Breast epithelium (tissue), 4 donors: ENCODE data around the gene CLASP2. TPM values are rescaled to one million over a fixed set of nuclear protein-coding genes. Genes with fewer than 3 reads are reported as not detected.

ENCODE experiments used
- DNase-seq, 2 donors: peaks; one replicate each; pipeline ENCODE4 v3.0.0-alpha.2; 2019; ENCODE audit warnings: low spot score in 2 of 2
- H3K27ac ChIP-seq, 2 donors: fragments of 200-600 bp; sonication (generic) in 1 of 2; one replicate each; pipeline ENCODE4 v1.5.1; 2016 to 2019; ENCODE audit warnings: mild to moderate bottlenecking in 1 of 2
- H3K27me3 ChIP-seq, 2 donors: fragments of 200-600 bp; sonication (generic) in 1 of 2; one replicate each; pipeline versions ENCODE4 v1.5.1 to v1.6.0; 2017 to 2019; ENCODE audit warnings: control low read depth in 1 of 2, mild to moderate bottlenecking in 1 of 2
- H3K36me3 ChIP-seq: fragments of 200-600 bp; one replicate; pipeline ENCODE4 v1.5.1; 2019
- H3K4me1 ChIP-seq, 2 donors: fragments of 200-600 bp; sonication (generic); one replicate each; pipeline ENCODE4 v1.5.1; 2016 to 2019; ENCODE audit warnings: control low read depth in 1 of 2
- H3K4me3 ChIP-seq, 3 donors: fragments of 200-600 bp; sonication (generic); 1 replicate in 2 of 3; 2 replicates in 1 of 3; pipeline ENCODE4 v1.5.1; 2016 to 2019; ENCODE audit warnings: mild to moderate bottlenecking in 3 of 3, moderate library complexity in 2 of 3
- H3K9me3 ChIP-seq, 2 donors: fragments of 200-600 bp; sonication (generic) in 1 of 2; one replicate each; pipeline ENCODE4 v1.5.1; 2016 to 2019; ENCODE audit warnings: control low read depth in 1 of 2
- POLR2A ChIP-seq: fragments of 450-650 bp; IDR thresholded peaks from one replicate; pipeline ENCODE4 v1.6.1; 2016; ENCODE audit warnings: antibody characterized with exemption, mild to moderate bottlenecking, moderate library complexity
- POLR2AphosphoS5 ChIP-seq, 3 donors: sonication (generic); formaldehyde crosslinking; IDR thresholded peaks; one replicate each; pipeline ENCODE4 v1.6.1; 2017; ENCODE audit warnings: antibody characterized with exemption in 3 of 3
- intact Hi-C: fragments of 100-400 bp; cut with DNase I; formaldehyde crosslinking; loops from one replicate; pipeline ENCODE4 v1.15.1; 2023; ENCODE audit warnings: low total_unique reads
- total RNA-seq, 3 donors: library from RNA; depleted of rRNA; stranded (reverse); fragments of >200 nt; gene quantifications; one replicate each; pipeline ENCODE4 v1.1.0, GENCODE V29; 2016
- TF ChIP-seq, protein P1 (sequence below), 3 donors: fragments of 450-650 bp; IDR thresholded peaks; one replicate each; pipeline ENCODE4 v1.5.1; 2016 to 2017; ENCODE audit warnings: antibody characterized with exemption in 3 of 3, mild to moderate bottlenecking in 3 of 3, moderate library complexity in 3 of 3

The CLASP2 gene
- total RNA-seq, 3 donors from 2014 or later: 57.1 to 108 (median 86.9) TPM

DNA sequence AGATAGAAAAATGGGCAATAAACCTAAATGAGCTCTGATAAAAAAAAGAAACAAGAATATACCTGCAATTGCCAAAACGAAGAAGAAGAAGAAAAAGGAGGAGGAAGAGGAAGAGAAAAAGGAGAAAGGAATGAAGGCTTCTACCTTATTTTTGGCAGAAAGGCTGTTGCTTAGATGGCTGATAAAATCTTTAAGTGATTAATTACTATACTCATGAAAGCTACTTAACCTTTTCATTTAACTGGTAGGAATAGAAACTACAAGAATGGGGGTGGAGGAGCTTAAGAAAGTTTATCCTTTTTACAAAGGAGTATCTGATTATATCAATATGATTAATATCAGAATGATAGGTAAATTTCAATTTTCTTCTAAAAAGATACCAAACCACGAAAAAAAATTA, 75.2 kb downstream of the CLASP2 start:
- intact Hi-C loops: no loop called here
- no peak overlapping the region for H3K27ac ChIP-seq
- no peak for DNase-seq
- H3K9me3 ChIP-seq: no peaks in the 10 kb centered on the region
- no peak overlapping the region for H3K4me3 ChIP-seq
- TF ChIP-seq, protein P1, sequence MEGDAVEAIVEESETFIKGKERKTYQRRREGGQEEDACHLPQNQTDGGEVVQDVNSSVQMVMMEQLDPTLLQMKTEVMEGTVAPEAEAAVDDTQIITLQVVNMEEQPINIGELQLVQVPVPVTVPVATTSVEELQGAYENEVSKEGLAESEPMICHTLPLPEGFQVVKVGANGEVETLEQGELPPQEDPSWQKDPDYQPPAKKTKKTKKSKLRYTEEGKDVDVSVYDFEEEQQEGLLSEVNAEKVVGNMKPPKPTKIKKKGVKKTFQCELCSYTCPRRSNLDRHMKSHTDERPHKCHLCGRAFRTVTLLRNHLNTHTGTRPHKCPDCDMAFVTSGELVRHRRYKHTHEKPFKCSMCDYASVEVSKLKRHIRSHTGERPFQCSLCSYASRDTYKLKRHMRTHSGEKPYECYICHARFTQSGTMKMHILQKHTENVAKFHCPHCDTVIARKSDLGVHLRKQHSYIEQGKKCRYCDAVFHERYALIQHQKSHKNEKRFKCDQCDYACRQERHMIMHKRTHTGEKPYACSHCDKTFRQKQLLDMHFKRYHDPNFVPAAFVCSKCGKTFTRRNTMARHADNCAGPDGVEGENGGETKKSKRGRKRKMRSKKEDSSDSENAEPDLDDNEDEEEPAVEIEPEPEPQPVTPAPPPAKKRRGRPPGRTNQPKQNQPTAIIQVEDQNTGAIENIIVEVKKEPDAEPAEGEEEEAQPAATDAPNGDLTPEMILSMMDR (IDR thresholded peaks at IDR 0.05): no peak
- TF ChIP-seq POLR2A: no peak
- TF ChIP-seq POLR2AphosphoS5 (IDR thresholded peaks at IDR 0.05): no peak
- no peaks in the 10 kb centered on the region for H3K36me3 ChIP-seq
- no peaks in the 10 kb centered on the region for H3K4me1 ChIP-seq
- no peaks in the 10 kb centered on the region for H3K27me3 ChIP-seq

DNA sequence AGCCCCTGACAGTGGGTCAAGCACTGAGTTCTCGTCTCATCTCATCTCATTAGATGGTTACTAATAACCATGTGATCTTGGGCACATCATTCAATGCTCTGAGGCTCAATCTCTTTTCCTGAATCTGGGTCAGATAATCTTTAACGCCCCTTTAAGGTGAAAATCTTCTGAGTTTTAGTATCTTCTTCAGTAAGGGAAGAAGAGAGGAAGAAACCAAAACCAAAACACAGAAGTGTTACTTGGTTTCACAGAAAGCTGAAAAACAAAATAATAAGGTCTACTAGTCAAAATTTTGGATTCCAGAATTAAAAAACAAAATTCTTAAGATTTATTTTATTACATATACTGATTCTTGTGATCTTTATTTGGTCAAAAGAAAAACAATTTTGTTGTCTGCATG, 78.2 kb downstream of the CLASP2 start:
- no peak for DNase-seq
- intact Hi-C loops: no loop called here
- Histone ChIP-seq H3K36me3 (no peaks in the 10 kb centered on the region), H3K27me3 (no peaks in the 10 kb centered on the region), H3K9me3 (no peaks in the 10 kb centered on the region), H3K27ac (no peak overlapping the region), H3K4me3 (no peak overlapping the region), H3K4me1 (no peaks in the 10 kb centered on the region)
- no peak for TF ChIP-seq POLR2A

DNA sequence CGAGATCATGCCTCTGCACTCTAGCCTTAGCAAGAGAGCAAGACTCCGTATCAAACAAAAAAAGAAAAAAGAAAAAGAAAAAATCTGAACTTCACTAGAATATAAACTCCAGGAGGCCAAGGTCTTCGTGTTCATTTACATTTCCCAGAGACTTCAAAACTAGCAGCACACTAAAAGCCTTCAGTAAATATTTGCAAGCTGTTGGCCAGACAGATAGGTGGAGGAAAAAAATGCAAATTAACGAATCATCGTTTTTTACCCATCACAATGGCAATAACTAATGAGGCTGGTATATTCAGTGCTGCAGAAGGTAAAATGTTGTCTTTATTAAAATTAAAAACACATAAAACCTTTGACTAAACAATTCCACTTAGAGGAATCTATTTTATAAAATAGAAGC, 80.6 kb downstream of the CLASP2 start:
- no peaks in the 10 kb centered on the region for H3K27me3 ChIP-seq
- no peaks in the 10 kb centered on the region for H3K36me3 ChIP-seq
- DNase-seq: no peak
- no peaks in the 10 kb centered on the region for H3K4me1 ChIP-seq
- intact Hi-C loops: no loop called here
- no peaks in the 10 kb centered on the region for H3K9me3 ChIP-seq
- TF ChIP-seq POLR2AphosphoS5 (IDR thresholded peaks at IDR 0.05) (no peak), POLR2A (no peak)
- TF ChIP-seq, protein P1 (IDR thresholded peaks at IDR 0.05): no peak
- H3K27ac ChIP-seq: no peak overlapping the region
- no peak overlapping the region for H3K4me3 ChIP-seq

DNA sequence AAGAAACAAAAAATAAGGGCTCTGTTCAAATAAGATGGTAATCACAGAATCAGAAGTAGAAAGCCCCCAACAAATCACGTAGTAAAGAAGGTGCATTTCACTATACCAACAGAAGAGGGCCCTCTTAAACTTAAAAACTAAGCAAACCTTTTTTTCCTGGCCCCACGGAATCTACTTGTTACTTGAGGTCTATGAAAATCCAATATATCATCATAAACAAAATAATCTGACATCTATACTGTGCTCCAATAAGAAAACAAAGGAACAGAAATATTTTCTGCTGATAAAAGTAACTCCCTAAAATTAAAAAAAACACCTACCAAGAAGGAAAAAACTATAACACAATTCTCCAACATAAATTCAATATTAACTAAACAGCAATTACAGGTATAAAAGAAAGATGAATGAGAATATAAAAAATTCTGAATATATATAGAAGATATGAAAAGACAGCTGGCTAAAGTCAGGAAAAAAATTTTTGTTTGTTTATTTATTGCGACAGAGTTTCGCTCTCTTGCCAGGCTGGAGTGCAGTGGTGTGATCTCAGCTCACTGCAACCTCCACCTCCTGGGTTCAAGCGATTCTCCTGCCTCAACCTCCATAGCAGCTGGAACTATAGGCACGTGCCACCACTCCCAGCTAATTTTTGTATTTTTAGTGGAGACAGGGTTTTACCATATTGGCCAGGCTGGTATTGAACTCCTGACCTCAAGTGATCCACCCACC, 81.8 kb downstream of the CLASP2 start:
- H3K27me3 ChIP-seq: no peaks in the 10 kb centered on the region
- intact Hi-C loops: no loop called here
- H3K36me3 ChIP-seq: no peaks in the 10 kb centered on the region
- H3K27ac ChIP-seq: no peak overlapping the region
- H3K4me3 ChIP-seq: no peak overlapping the region
- H3K4me1 ChIP-seq: no peaks in the 10 kb centered on the region
- H3K9me3 ChIP-seq: no peaks in the 10 kb centered on the region
- DNase-seq: no peak
- TF ChIP-seq, protein P1 (IDR thresholded peaks at IDR 0.05): peak in 2 of 3 donors; percentile 53 to 62
- TF ChIP-seq POLR2AphosphoS5 (IDR thresholded peaks at IDR 0.05): no peak
- no peak for TF ChIP-seq POLR2A

DNA sequence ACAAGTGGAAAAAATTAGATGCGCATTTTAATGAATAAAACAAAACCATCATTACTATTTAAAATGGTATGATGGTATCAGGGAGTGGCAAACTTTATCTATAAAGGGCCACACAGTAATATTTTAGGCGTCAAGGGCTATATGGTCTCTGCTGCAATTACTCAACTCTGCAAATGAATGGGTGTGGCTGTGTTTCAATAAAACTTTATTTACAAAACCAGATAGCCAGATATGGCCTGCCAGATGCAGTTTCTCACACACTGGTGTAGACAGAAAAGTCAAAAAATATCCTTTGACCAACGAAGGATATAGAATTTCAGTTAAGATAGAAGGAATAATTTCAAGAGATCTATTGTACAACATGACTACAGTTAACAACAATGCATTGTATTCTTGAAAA, 83.8 kb downstream of the CLASP2 start:
- DNase-seq: no peak
- intact Hi-C loops: no loop called here
- H3K9me3 ChIP-seq: no peaks in the 10 kb centered on the region

More for the DNA sequence above, 83.8 kb downstream of the CLASP2 start:
- TF ChIP-seq, protein P1 (IDR thresholded peaks at IDR 0.05): no peak
- no peak for TF ChIP-seq POLR2AphosphoS5 (IDR thresholded peaks at IDR 0.05)
- no peak for TF ChIP-seq POLR2A
- Histone ChIP-seq H3K27me3 (no peaks in the 10 kb centered on the region), H3K36me3 (no peaks in the 10 kb centered on the region), H3K4me3 (no peak overlapping the region), H3K27ac (no peak overlapping the region), H3K4me1 (no peaks in the 10 kb centered on the region)
